Mesenchymal stem cell (in vitro differentiated cells and primary cell): ENCODE measurements around the gene TBRG1. TPM values are rescaled to one million over a fixed set of nuclear protein-coding genes. Genes with fewer than 3 reads are reported as not detected.

ENCODE experiments used
- DNase-seq: peaks from one replicate; pipeline ENCODE4 v3.0.0-alpha.2; 2013
- H2AFZ ChIP-seq: one replicate; pipeline ENCODE4 v1.6.1; 2013; ENCODE audit warnings: low read depth, mild to moderate bottlenecking, control low read depth, inconsistent platforms, low read length, moderate library complexity
- H2AK5ac ChIP-seq: 2 replicates; pipeline ENCODE4 v1.6.1; 2013; ENCODE audit warnings: low read length, moderate library complexity, mild to moderate bottlenecking, inconsistent platforms; ENCODE audit not compliant: severe bottlenecking
- H2BK120ac ChIP-seq: one replicate; pipeline ENCODE4 v1.6.1; 2013; ENCODE audit warnings: low read depth, mild to moderate bottlenecking, inconsistent platforms, low read length, moderate library complexity
- H2BK12ac ChIP-seq, 2 experiments: one replicate each; pipeline ENCODE4 v1.6.1; 2013; ENCODE audit warnings: inconsistent platforms in 2 of 2, low read length in 2 of 2, mild to moderate bottlenecking in 2 of 2, moderate library complexity in 2 of 2, control low read depth in 1 of 2
- H2BK15ac ChIP-seq: one replicate; pipeline ENCODE4 v1.6.1; 2013; ENCODE audit warnings: mild to moderate bottlenecking, low read depth, inconsistent platforms; ENCODE audit not compliant: poor library complexity, severe bottlenecking
- H2BK5ac ChIP-seq: 2 replicates; pipeline ENCODE4 v1.6.1; 2013; ENCODE audit warnings: low read depth, mild to moderate bottlenecking, low read length, control low read depth, inconsistent platforms; ENCODE audit not compliant: poor library complexity, severe bottlenecking
- H3K14ac ChIP-seq, 2 experiments: one replicate each; pipeline ENCODE4 v1.6.1; 2013; ENCODE audit warnings: inconsistent platforms in 2 of 2, low read length in 2 of 2, control low read depth in 1 of 2, mild to moderate bottlenecking in 1 of 2, moderate library complexity in 1 of 2
- H3K18ac ChIP-seq, 2 experiments: one replicate each; pipeline ENCODE4 v1.6.1; 2013; ENCODE audit warnings: inconsistent platforms in 2 of 2, low read length in 2 of 2, control low read depth in 1 of 2, low read depth in 1 of 2, mild to moderate bottlenecking in 1 of 2
- H3K23ac ChIP-seq, 2 experiments: one replicate each; pipeline ENCODE4 v1.6.1; 2013; ENCODE audit warnings: inconsistent platforms in 2 of 2, low read length in 2 of 2, mild to moderate bottlenecking in 2 of 2, moderate library complexity in 2 of 2, control low read depth in 1 of 2
- H3K27ac ChIP-seq: 2 replicates; pipeline ENCODE4 v1.5.1; 2013; ENCODE audit warnings: mild to moderate bottlenecking, moderate library complexity, low read length, control low read depth, inconsistent platforms; ENCODE audit not compliant: poor library complexity, severe bottlenecking
- H3K27me3 ChIP-seq, 2 experiments: 2 replicates each; pipeline versions ENCODE4 v1.6.1 to v1.7.0; 2013; ENCODE audit warnings: low read length in 2 of 2, mild to moderate bottlenecking in 2 of 2, moderate library complexity in 2 of 2, control low read depth in 1 of 2, inconsistent platforms in 1 of 2; ENCODE audit not compliant: control insufficient read depth in 1 of 2, insufficient read depth in 1 of 2
- H3K36me3 ChIP-seq, 2 experiments: 2 replicates each; pipeline versions ENCODE4 v1.6.1 to v1.7.0; 2013; ENCODE audit warnings: low read length in 2 of 2, control low read depth in 1 of 2, inconsistent platforms in 1 of 2, low read depth in 1 of 2, mild to moderate bottlenecking in 1 of 2; ENCODE audit not compliant: insufficient read depth in 2 of 2, control insufficient read depth in 1 of 2
- H3K4ac ChIP-seq, 2 experiments: one replicate each; pipeline ENCODE4 v1.6.1; 2013; ENCODE audit warnings: inconsistent platforms in 2 of 2, low read length in 2 of 2, mild to moderate bottlenecking in 2 of 2, moderate library complexity in 2 of 2, control low read depth in 1 of 2, low read depth in 1 of 2
- H3K4me1 ChIP-seq: 2 replicates; pipeline ENCODE4 v1.6.1; 2013; ENCODE audit warnings: low read depth, low read length, control low read depth; ENCODE audit not compliant: control insufficient read depth, insufficient read depth
- H3K4me2 ChIP-seq: 2 replicates; pipeline ENCODE4 v1.6.1; 2013; ENCODE audit warnings: low read length, mild to moderate bottlenecking, inconsistent platforms; ENCODE audit not compliant: poor library complexity, severe bottlenecking
- H3K4me3 ChIP-seq, 2 experiments: 2 replicates each; pipeline versions ENCODE4 v1.5.1 to v1.7.0; 2013; ENCODE audit warnings: low read length in 2 of 2, mild to moderate bottlenecking in 2 of 2, control low read depth in 1 of 2, low read depth in 1 of 2; ENCODE audit not compliant: insufficient read depth in 1 of 2
- H3K79me1 ChIP-seq: replicated peaks from 2 replicates; pipeline ENCODE4 v1.6.1; 2013; ENCODE audit warnings: mild to moderate bottlenecking, control low read depth, low read length, inconsistent platforms; ENCODE audit not compliant: poor library complexity, severe bottlenecking
- H3K9ac ChIP-seq: 2 replicates; pipeline ENCODE4 v1.7.0; 2013; ENCODE audit warnings: mild to moderate bottlenecking, low read length, moderate library complexity
- H3K9me3 ChIP-seq: 2 replicates; pipeline ENCODE4 v1.7.0; 2013; ENCODE audit warnings: mild to moderate bottlenecking, low read length; ENCODE audit not compliant: control insufficient read depth
- H4K8ac ChIP-seq: one replicate; pipeline ENCODE4 v1.6.1; 2013; ENCODE audit warnings: inconsistent platforms, mild to moderate bottlenecking, low read length, moderate library complexity
- H4K91ac ChIP-seq: one replicate; pipeline ENCODE4 v1.6.1; 2013; ENCODE audit warnings: mild to moderate bottlenecking, low read length, inconsistent platforms
- WGBS: methylation state at CpG from one replicate; pipeline ENCODE4 v1.1.7; 2013; ENCODE audit warnings: mixed read lengths; 5-methylcytosine and 5-hydroxymethylcytosine counted together
- polyA plus RNA-seq, 2 experiments: library from polyadenylated mRNA; stranded (reverse); fragments of 200-250 nt; gene quantifications; one replicate each; pipeline ENCODE4 v1.2.3, GENCODE V29; 2013

TBRG1 gene, protein sequence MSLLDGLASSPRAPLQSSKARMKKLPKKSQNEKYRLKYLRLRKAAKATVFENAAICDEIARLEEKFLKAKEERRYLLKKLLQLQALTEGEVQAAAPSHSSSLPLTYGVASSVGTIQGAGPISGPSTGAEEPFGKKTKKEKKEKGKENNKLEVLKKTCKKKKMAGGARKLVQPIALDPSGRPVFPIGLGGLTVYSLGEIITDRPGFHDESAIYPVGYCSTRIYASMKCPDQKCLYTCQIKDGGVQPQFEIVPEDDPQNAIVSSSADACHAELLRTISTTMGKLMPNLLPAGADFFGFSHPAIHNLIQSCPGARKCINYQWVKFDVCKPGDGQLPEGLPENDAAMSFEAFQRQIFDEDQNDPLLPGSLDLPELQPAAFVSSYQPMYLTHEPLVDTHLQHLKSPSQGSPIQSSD
- 42.2 TPM for polyA plus RNA-seq (2013, experiment 1 of 2)
- polyA plus RNA-seq (2013, experiment 2 of 2): 44.4 TPM

DNA sequence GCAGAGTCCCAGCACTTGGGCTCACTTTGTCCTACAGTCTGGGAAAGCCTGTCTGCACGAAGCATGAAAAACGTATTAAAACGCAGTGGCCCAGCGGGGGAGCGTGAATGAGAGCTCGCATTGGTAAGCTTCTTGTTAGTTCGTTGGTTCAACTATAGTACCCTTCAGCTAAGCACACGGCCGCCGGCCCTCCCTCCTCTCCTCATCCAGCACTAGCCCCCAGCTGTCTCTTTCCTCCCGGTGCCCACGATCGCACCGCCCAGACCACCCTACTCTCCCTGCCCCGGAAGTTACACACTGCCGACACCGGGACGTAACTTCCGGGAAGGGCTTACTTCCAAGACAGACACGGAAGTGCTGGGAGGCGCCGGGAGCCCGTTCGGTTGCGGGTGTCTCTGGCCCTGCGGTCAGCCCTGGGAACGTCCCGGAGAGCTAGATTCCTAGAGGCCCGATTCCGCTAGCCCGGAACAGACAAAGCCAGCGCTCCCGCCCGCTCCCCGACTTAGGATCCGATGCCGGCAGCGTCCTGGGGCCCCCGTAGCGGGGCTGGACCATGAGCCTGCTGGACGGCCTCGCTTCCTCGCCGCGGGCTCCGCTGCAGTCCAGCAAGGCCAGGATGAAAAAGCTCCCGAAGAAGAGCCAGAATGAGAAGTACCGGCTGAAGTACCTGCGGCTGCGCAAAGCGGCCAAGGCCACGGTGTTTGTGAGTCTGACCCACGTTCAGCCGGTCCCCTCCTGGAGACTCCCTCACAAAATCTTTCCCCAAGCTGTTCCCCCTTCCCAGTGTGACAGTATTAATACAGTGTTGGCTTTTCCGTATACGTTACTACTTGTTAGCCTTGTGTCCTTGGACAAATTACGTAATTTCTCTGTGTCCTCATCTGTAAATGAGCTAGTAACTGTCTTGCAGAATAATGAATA, at the start of gene TBRG1:
Gene TBRG1 (plus strand): TSS at position 334 of the 921 bp plus-strand sequence. CDS start 220 bp downstream, at position 554.
- peaks cover 20% of the 10 kb centered on the region for H3K79me1 ChIP-seq
- H4K8ac ChIP-seq: peak within 1 kb of the TSS; percentile 95
- under 1% methylated on average over 54 of the region's 57 CpGs for whole genome bisulfite sequencing
- H2AFZ ChIP-seq: peak within 1 kb of the TSS; percentile 78
- H3K27ac ChIP-seq: peak within 1 kb of the TSS; percentile 71
- peaks cover 0 to 23% of the 10 kb centered on the region in 2 experiments for H3K27me3 ChIP-seq
- H2BK120ac ChIP-seq: peak within 1 kb of the TSS; percentile 61
- H2BK12ac ChIP-seq: no peak within 1 kb of the TSS
- peak; percentile 96 for DNase-seq
- H2BK5ac ChIP-seq: no peak within 1 kb of the TSS
- H4K91ac ChIP-seq: peak within 1 kb of the TSS; percentile 6
- H3K4ac ChIP-seq: peak within 1 kb of the TSS; percentile 15 to 83
- peak within 1 kb of the TSS; percentile 84 to 98 for H3K4me3 ChIP-seq
- H2BK15ac ChIP-seq: peak within 1 kb of the TSS; percentile 84
- H3K9ac ChIP-seq: peak within 1 kb of the TSS; percentile 98
- H3K14ac ChIP-seq: peak within 1 kb of the TSS in 1 of 2 experiments; percentile 83
- peaks cover 13 to 30% of the 10 kb centered on the region in 2 experiments for H3K36me3 ChIP-seq
- no peak within 1 kb of the TSS for H3K23ac ChIP-seq
- no peaks in the 10 kb centered on the region for H3K9me3 ChIP-seq
- H3K4me1 ChIP-seq: peaks cover 1% of the 10 kb centered on the region
- peak within 1 kb of the TSS; percentile 72 for H3K4me2 ChIP-seq
- H2AK5ac ChIP-seq: no peak within 1 kb of the TSS
- H3K18ac ChIP-seq: peak within 1 kb of the TSS; percentile 62 to 79

DNA sequence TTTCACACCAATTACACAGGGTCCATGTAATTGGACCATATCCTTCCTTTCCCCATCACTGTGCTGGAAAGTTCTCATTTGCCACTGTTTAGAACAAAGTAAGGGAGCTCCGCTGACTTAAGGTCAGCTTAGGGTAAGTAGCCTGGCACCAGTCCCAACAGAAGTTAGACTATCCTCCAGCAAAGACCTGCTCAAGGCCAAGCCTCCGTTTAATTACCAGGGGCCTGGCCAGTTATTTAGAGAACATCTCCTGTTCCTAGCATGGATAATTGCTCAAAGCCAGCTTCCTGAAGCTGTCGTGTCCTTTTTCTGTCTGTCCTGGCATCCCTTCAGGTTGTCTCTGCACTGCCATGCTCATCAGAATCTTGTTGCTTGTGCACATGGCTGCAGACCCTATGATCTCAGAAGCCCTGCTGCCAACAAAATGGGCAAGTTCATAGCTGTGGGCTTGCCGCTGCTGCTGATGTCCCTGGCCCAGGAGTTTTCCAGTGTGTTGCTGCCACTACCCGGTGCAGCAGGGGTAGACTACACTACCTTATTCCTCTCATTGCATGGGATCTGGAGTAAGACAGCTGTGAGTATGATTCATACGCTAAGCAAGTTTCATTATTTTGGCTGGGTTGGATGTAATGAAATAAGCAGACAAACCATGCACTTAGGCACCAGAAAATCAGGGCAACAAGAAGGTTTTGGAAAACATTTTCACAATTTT, 44.8 kb upstream of the TBRG1 start:
- Histone ChIP-seq H3K18ac (no peak overlapping the region), H3K27ac (no peak overlapping the region), H3K9me3 (no peaks in the 10 kb centered on the region), H2BK120ac (no peak overlapping the region), H2BK15ac (no peak overlapping the region), H3K27me3 (peaks cover 3 to 11% of the 10 kb centered on the region in 2 experiments), H3K14ac (no peak overlapping the region), H3K36me3 (no peaks in the 10 kb centered on the region), H4K8ac (no peak overlapping the region), H3K4me2 (no peak overlapping the region), H3K4ac (no peak overlapping the region), H2AK5ac (no peak overlapping the region), H3K79me1 (no peaks in the 10 kb centered on the region), H3K23ac (no peak overlapping the region), H4K91ac (peak overlapping the region; percentile 27), H3K9ac (no peak overlapping the region), H3K4me3 (no peak overlapping the region), H2BK5ac (no peak overlapping the region), H2AFZ (no peak overlapping the region), H2BK12ac (no peak overlapping the region), H3K4me1 (no peaks in the 10 kb centered on the region)
- no peak for DNase-seq
- 88% methylated on average over 4 of the region's 6 CpGs for WGBS

DNA sequence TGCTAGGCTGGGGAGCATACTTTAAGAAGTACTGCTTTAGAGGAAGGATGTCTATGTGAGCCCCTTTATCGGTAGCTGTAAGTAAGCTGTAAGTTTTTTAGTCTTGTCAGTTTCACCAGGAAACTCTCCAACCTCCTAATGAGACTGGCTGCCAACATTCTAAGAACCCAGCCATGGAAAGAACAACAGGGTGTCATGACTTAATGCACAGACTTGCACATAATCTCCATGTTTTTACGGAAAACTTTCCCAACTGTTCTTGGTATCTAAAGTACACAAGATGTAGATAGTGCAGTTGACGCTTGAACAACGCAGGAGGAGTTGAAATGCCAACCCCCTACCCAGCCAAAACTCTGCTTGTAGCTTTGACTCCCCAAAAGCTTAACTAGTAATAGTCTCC, 43.9 kb upstream of the TBRG1 start:
- DNase-seq: no peak
- no peak overlapping the region for H3K4me2 ChIP-seq
- peaks cover 3 to 11% of the 10 kb centered on the region in 2 experiments for H3K27me3 ChIP-seq
- WGBS: 82% methylated on average over 4 of the region's 4 CpGs
- no peaks in the 10 kb centered on the region for H3K4me1 ChIP-seq
- no peak overlapping the region for H3K18ac ChIP-seq
- H3K14ac ChIP-seq: no peak overlapping the region
- no peak overlapping the region for H2BK120ac ChIP-seq
- H4K8ac ChIP-seq: no peak overlapping the region
- H2BK12ac ChIP-seq: no peak overlapping the region
- H2BK15ac ChIP-seq: no peak overlapping the region
- no peak overlapping the region for H3K27ac ChIP-seq
- no peak overlapping the region for H3K23ac ChIP-seq
- H3K4ac ChIP-seq: no peak overlapping the region
- H2AK5ac ChIP-seq: no peak overlapping the region
- H3K9me3 ChIP-seq: no peaks in the 10 kb centered on the region
- H3K79me1 ChIP-seq: no peaks in the 10 kb centered on the region
- no peak overlapping the region for H3K9ac ChIP-seq
- no peak overlapping the region for H3K4me3 ChIP-seq
- H4K91ac ChIP-seq: no peak overlapping the region
- H3K36me3 ChIP-seq: no peaks in the 10 kb centered on the region
- H2AFZ ChIP-seq: no peak overlapping the region
- no peak overlapping the region for H2BK5ac ChIP-seq
